SK-N-SH treated with all-trans-retinoic acid at 6 μM for 48 hours (cell line): ENCODE results near the gene PRKACB.
"Not testable (repeated sequence)": the region's sequence is repeated elsewhere in the genome, so short reads cannot be mapped to it uniquely, and the experiment has no call there.

Experiments used
- ATAC-seq: fragments of 200-7000 bp; cut with Tn5 transposase; 3 replicates; pipeline ENCODE4 v1.9.1; 2020; ENCODE audit warnings: mild to moderate bottlenecking, moderate library complexity
- ARNTL ChIP-seq: fragments of 450-650 bp; formaldehyde crosslinking; IDR thresholded peaks from 2 replicates; pipeline ENCODE4 v1.5.0; 2020; ENCODE audit warnings: low read depth, mild to moderate bottlenecking, moderate library complexity, borderline replicate concordance
- BACH2 ChIP-seq: fragments of 250-450 bp; sonication (Bioruptor Pico); IDR thresholded peaks from 2 replicates; pipeline ENCODE4 v1.9.0; 2021; ENCODE audit warnings: mild to moderate bottlenecking, borderline replicate concordance
- CSDC2 ChIP-seq: fragments of 250-450 bp; sonication (Bioruptor Pico); IDR thresholded peaks from 2 replicates; pipeline ENCODE4 v1.5.0; 2020; ENCODE audit warnings: mild to moderate bottlenecking, moderate library complexity
- ESRRG ChIP-seq: fragments of 250-450 bp; sonication (Bioruptor Pico); IDR thresholded peaks from 2 replicates; pipeline ENCODE4 v1.6.1; 2021; ENCODE audit warnings: mild to moderate bottlenecking
- GLIS3 ChIP-seq: fragments of 250-450 bp; sonication (Bioruptor Pico); IDR thresholded peaks from 2 replicates; pipeline ENCODE4 v1.5.0; 2020; ENCODE audit warnings: mild to moderate bottlenecking, moderate library complexity
- ISL1 ChIP-seq: fragments of 250-450 bp; sonication (Bioruptor Pico); IDR thresholded peaks from 2 replicates; pipeline ENCODE4 v2.1.2; 2022; ENCODE audit warnings: mild to moderate bottlenecking, moderate library complexity
- OSR1 ChIP-seq: fragments of 250-450 bp; sonication (Bioruptor Pico); IDR thresholded peaks from 2 replicates; pipeline ENCODE4 v1.8.0; 2022; ENCODE audit warnings: moderate library complexity, mild to moderate bottlenecking, inconsistent platforms
- PPARA ChIP-seq: fragments of 250-450 bp; sonication (Bioruptor Pico); IDR thresholded peaks from 2 replicates; pipeline ENCODE4 v1.5.0; 2020; ENCODE audit warnings: mild to moderate bottlenecking, borderline replicate concordance
- RARB ChIP-seq: fragments of 250-450 bp; sonication (Bioruptor Pico); IDR thresholded peaks from 2 replicates; pipeline ENCODE4 v1.8.0; 2021; ENCODE audit warnings: mild to moderate bottlenecking, moderate library complexity
- SNAI2 ChIP-seq: fragments of 250-450 bp; sonication (Bioruptor Pico); IDR thresholded peaks from 2 replicates; pipeline ENCODE4 v1.5.0; 2020; ENCODE audit warnings: mild to moderate bottlenecking, moderate library complexity
- TCF4 ChIP-seq: fragments of 250-450 bp; sonication (Bioruptor Pico); IDR thresholded peaks from 2 replicates; pipeline ENCODE4 v1.8.0; 2021; ENCODE audit warnings: mild to moderate bottlenecking, moderate library complexity, borderline replicate concordance
- TOX ChIP-seq: fragments of 250-450 bp; sonication (Bioruptor Pico); IDR thresholded peaks from 2 replicates; pipeline ENCODE4 v1.8.0; 2021; ENCODE audit warnings: mild to moderate bottlenecking, moderate library complexity, borderline replicate concordance
- ZC3H10 ChIP-seq: fragments of 250-450 bp; sonication (Bioruptor Pico); IDR thresholded peaks from 2 replicates; pipeline ENCODE4 v1.5.1; 2021; ENCODE audit warnings: mild to moderate bottlenecking, moderate library complexity
- ZFP3 ChIP-seq: fragments of 250-450 bp; sonication (Bioruptor Pico); IDR thresholded peaks from 2 replicates; pipeline ENCODE4 v1.5.0; 2020; ENCODE audit warnings: mild to moderate bottlenecking, moderate library complexity
- ZFP30 ChIP-seq: fragments of 450-650 bp; formaldehyde crosslinking; IDR thresholded peaks from 2 replicates; pipeline ENCODE4 v1.5.0; 2022; ENCODE audit warnings: mild to moderate bottlenecking, moderate library complexity
- ZNF70 ChIP-seq: fragments of 450-650 bp; formaldehyde crosslinking; IDR thresholded peaks from 2 replicates; pipeline ENCODE4 v1.5.0; 2020; ENCODE audit warnings: mild to moderate bottlenecking, moderate library complexity
- ZNF8 ChIP-seq: fragments of 450-650 bp; formaldehyde crosslinking; IDR thresholded peaks from 2 replicates; pipeline ENCODE4 v1.5.0; 2020; ENCODE audit warnings: mild to moderate bottlenecking, moderate library complexity
- TF ChIP-seq, protein P1 (sequence below): fragments of 250-450 bp; sonication (Bioruptor Pico); IDR thresholded peaks from 2 replicates; pipeline ENCODE4 v1.8.0; 2020; ENCODE audit warnings: mild to moderate bottlenecking, moderate library complexity, borderline replicate concordance
- TF ChIP-seq, protein P2 (sequence below): fragments of 250-450 bp; sonication (Bioruptor Pico); IDR thresholded peaks from 2 replicates; pipeline ENCODE4 v1.5.0; 2020; ENCODE audit warnings: mild to moderate bottlenecking, moderate library complexity
- TF ChIP-seq, protein P3 (sequence below): fragments of 250-450 bp; sonication (Bioruptor Pico); IDR thresholded peaks from 2 replicates; pipeline ENCODE4 v1.5.1; 2021; ENCODE audit warnings: mild to moderate bottlenecking, moderate library complexity
- TF ChIP-seq, protein P4 (sequence below): fragments of 250-450 bp; sonication (Bioruptor Pico); IDR thresholded peaks from 2 replicates; pipeline ENCODE4 v1.5.1; 2020; ENCODE audit warnings: low read depth, mild to moderate bottlenecking, moderate library complexity

PRKACB gene

DNA sequence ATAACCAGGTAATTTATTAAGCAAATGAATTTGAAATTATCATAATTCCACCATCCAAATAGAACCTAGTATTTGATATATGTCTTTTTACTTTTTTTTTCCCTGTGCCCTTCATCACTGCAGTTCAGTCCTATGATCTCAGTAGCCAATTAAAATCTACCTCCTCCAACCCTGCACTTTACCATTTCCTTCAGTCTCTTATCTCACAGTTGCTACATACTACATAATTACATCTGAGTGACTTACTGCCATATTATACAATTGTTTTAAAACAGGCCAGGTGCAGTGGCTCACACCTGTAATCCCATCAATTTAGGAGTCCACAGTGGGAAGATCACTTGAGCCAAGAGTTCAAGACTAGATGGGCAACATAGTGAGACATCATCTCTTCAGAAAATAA lies 73.2 kb downstream of the PRKACB start:
- no peak for TF ChIP-seq GLIS3 (CRISPR knock-in tag)
- no peak for ATAC-seq

DNA sequence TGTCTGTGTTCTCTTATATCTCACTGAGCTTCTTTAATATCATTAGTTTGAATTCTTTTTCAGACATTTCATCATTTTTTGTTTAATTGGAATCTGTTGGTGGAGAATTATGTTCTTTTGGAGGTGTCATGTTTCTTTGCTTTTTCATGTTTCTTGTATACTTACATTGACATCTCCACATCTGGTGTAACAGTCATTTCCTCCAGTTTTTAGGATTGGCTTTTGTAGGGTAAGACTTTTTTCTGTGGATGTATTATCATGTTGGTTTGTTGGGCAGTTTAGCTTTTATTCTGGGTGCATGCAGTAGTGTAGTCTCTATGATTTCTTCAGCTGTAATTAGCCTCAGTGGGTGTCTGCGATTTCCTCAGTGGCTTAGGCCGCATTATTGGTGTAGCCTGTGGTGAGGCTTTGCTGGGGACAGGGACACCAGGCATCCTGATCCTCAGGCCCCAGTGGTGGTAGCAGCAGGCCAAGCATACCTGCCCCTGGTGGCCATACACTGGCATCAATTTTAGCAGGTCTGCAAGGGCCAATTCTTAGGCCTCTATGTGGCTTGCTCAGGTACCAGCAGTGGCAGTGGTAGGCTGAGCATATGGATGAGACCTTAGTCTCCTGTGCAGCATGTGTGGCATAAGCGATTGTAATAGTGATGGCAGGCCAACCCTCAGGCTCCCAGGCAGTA lies 79.8 kb downstream of the PRKACB start:
- no peak for TF ChIP-seq ZNF70
- TF ChIP-seq ESRRG = no peak
- TF ChIP-seq TCF4 (CRISPR knock-in tag) = no peak
- TF ChIP-seq ZFP3 (CRISPR knock-in tag) = no peak
- TF ChIP-seq, protein P1, sequence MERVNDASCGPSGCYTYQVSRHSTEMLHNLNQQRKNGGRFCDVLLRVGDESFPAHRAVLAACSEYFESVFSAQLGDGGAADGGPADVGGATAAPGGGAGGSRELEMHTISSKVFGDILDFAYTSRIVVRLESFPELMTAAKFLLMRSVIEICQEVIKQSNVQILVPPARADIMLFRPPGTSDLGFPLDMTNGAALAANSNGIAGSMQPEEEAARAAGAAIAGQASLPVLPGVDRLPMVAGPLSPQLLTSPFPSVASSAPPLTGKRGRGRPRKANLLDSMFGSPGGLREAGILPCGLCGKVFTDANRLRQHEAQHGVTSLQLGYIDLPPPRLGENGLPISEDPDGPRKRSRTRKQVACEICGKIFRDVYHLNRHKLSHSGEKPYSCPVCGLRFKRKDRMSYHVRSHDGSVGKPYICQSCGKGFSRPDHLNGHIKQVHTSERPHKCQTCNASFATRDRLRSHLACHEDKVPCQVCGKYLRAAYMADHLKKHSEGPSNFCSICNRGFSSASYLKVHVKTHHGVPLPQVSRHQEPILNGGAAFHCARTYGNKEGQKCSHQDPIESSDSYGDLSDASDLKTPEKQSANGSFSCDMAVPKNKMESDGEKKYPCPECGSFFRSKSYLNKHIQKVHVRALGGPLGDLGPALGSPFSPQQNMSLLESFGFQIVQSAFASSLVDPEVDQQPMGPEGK (CRISPR knock-in tag) = no peak
- TF ChIP-seq ZNF8 = no peak
- no peak for TF ChIP-seq CSDC2 (CRISPR knock-in tag)
- no peak for TF ChIP-seq ISL1 (CRISPR knock-in tag)
- ATAC-seq = no peak

DNA sequence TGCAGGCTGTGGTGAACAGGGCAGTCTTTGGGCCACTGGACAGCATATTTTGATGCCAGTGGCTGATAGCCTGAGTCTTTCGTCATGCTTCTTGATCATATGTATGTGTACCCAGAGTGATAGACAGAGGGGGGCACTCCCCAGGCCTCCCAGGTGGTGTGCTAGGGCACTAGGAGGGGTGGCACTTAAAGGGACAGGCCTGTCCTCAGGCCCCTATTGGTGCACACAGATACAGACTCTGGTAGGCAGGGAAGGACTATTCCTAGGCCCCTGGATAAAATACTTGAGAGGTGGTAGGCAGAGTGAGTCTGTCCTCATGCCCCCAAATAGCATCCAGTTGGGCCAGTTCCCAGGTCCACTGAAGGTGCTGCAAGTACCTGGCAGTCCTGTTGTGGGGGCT lies 80.8 kb downstream of the PRKACB start:
- no peak for ATAC-seq
- TF ChIP-seq SNAI2 (CRISPR knock-in tag) (no peak), TOX (no peak), GLIS3 (CRISPR knock-in tag) (no peak), PPARA (CRISPR knock-in tag) (no peak), ESRRG (no peak)
- TF ChIP-seq, protein P2, sequence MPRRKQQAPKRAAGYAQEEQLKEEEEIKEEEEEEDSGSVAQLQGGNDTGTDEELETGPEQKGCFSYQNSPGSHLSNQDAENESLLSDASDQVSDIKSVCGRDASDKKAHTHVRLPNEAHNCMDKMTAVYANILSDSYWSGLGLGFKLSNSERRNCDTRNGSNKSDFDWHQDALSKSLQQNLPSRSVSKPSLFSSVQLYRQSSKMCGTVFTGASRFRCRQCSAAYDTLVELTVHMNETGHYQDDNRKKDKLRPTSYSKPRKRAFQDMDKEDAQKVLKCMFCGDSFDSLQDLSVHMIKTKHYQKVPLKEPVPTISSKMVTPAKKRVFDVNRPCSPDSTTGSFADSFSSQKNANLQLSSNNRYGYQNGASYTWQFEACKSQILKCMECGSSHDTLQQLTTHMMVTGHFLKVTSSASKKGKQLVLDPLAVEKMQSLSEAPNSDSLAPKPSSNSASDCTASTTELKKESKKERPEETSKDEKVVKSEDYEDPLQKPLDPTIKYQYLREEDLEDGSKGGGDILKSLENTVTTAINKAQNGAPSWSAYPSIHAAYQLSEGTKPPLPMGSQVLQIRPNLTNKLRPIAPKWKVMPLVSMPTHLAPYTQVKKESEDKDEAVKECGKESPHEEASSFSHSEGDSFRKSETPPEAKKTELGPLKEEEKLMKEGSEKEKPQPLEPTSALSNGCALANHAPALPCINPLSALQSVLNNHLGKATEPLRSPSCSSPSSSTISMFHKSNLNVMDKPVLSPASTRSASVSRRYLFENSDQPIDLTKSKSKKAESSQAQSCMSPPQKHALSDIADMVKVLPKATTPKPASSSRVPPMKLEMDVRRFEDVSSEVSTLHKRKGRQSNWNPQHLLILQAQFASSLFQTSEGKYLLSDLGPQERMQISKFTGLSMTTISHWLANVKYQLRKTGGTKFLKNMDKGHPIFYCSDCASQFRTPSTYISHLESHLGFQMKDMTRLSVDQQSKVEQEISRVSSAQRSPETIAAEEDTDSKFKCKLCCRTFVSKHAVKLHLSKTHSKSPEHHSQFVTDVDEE = no peak

DNA sequence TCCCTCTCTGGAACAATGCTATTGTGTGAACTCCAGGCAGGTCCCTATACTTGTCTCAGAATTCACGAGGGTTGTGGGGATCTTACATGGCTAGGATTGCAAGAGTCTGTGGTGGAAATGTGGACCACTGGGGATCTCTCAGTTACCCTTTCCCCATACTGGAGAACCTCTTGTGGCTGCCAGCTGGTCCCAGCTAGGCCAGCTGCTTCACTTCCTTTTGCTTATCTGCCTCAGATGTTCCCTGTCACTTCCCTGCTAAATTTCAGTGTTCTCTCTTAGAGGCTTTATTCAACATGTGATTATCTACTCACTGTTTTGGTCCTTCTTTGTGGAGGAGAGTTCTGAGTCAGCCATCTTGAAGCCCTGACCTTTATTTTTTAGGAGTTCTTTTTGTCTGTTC lies 81.6 kb downstream of the PRKACB start:
- ATAC-seq = no peak
- TF ChIP-seq ZFP30 (CRISPR knock-in tag) = no peak
- TF ChIP-seq CSDC2 (CRISPR knock-in tag) = no peak
- no peak for TF ChIP-seq ZC3H10
- TF ChIP-seq RARB (CRISPR knock-in tag) = no peak
- TF ChIP-seq ZNF8 = no peak
- TF ChIP-seq OSR1 (CRISPR knock-in tag) = no peak

DNA sequence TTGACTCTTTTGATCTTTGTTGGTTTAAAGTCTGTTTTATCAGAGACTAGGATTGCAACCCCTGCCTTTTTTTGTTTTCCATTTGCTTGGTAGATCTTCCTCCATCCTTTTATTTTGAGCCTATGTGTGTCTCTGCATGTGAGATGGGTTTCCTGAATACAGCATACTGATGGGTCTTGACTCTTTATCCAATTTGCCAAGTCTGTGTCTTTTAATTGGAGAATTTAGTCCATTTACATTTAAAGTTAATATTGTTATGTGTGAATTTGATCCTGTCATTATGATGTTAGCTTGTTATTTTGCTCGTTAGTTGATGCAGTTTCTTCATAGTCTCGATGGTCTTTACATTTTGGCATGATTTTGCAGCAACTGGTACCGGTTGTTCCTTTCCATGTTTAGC lies 88.6 kb downstream of the PRKACB start:
- ATAC-seq = not testable (repeated sequence)

DNA sequence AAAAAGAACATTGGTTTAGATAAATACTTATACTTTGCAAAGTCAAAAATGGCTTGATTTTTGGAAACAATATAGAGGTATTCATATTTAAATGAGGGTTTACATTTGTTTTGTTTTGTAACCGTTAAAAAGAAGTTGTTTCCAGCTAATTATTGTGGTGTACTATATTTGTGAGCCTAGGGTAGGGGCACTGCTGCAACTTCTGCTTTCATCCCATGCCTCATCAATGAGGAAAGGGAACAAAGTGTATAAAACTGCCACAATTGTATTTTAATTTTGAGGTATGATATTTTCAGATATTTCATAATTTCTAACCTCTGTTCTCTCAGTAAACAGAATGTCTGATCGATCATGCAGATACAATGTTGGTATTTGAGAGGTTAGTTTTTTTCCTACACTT lies 92.2 kb downstream of the PRKACB start:
- ATAC-seq = no peak

More for the DNA sequence above, 92.2 kb downstream of the PRKACB start:
- TF ChIP-seq ZFP3 (CRISPR knock-in tag) (no peak), ESRRG (no peak), SNAI2 (CRISPR knock-in tag) (no peak), BACH2 (no peak), PPARA (CRISPR knock-in tag) (no peak), TOX (no peak), ZC3H10 (no peak), ARNTL (CRISPR knock-in tag) (no peak), CSDC2 (CRISPR knock-in tag) (no peak), TCF4 (CRISPR knock-in tag) (no peak), ZNF70 (no peak), GLIS3 (CRISPR knock-in tag) (no peak)
- TF ChIP-seq, protein P3, sequence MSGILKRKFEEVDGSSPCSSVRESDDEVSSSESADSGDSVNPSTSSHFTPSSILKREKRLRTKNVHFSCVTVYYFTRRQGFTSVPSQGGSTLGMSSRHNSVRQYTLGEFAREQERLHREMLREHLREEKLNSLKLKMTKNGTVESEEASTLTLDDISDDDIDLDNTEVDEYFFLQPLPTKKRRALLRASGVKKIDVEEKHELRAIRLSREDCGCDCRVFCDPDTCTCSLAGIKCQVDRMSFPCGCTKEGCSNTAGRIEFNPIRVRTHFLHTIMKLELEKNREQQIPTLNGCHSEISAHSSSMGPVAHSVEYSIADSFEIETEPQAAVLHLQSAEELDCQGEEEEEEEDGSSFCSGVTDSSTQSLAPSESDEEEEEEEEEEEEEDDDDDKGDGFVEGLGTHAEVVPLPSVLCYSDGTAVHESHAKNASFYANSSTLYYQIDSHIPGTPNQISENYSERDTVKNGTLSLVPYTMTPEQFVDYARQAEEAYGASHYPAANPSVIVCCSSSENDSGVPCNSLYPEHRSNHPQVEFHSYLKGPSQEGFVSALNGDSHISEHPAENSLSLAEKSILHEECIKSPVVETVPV = no peak
- TF ChIP-seq, protein P4, sequence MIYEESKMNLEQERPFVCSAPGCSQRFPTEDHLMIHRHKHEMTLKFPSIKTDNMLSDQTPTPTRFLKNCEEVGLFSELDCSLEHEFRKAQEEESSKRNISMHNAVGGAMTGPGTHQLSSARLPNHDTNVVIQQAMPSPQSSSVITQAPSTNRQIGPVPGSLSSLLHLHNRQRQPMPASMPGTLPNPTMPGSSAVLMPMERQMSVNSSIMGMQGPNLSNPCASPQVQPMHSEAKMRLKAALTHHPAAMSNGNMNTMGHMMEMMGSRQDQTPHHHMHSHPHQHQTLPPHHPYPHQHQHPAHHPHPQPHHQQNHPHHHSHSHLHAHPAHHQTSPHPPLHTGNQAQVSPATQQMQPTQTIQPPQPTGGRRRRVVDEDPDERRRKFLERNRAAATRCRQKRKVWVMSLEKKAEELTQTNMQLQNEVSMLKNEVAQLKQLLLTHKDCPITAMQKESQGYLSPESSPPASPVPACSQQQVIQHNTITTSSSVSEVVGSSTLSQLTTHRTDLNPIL (CRISPR knock-in tag) = no peak
- TF ChIP-seq, protein P2 = no peak
- TF ChIP-seq, all 23 proteins: peak for 0
